ENCODE results near the gene PADI2.

- TF ChIP-seq CTCF (conservative IDR thresholded peaks at IDR 0.05) (no peak), EZH2 (IDR thresholded peaks at IDR 0.05; ENCODE audit: low read depth) (no peak)
Measured at GRCh38 chr1:17167041-17167785, 48.0 kb upstream of the PADI2 start.

All from PC-9 (cell line).